Kidney capillary endothelial cell (primary cell): ENCODE results near the gene GRAMD1B.

Source experiments
- DNase-seq: peaks from one replicate; pipeline ENCODE4 v3.0.0-alpha.2; 2018; ENCODE audit warnings: low spot score

Gene GRAMD1B

DNA sequence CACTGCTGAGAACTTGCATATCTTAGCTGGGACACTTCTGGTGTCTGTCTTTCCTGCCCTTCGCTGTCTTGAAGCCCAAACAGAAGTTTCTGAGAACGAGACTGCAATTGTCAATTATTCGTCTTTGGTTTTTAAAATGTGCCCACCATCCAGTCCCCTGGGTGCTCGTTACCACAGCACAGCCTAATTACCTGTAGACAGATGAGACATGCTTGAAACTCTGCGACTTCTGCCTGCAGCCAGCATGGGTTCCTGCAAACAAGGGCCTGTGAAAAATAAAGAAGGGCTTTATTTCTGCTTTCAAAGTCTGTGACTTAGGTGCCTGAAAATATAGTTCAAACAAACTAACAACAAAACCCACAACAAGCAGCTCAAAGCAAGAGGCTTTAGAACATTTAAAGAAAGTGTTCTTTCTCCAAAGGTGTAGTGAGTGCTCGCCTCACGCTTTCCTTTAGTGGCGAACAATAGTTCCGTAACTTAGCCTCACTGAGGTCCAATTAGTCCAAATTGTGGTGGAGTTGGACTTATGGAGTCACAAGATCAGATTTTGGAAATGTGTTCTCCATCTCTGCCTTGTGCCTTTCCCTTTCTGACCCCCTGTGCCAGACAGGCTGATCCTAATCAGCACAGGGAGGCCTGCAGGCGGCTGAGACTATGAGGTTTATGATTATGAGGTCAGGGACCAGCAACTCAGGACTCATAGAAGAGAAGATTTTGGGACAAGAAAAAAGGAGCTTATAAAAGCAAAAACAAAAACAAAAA lies 20.4 kb upstream of the GRAMD1B start:
- no peak for DNase-seq

DNA sequence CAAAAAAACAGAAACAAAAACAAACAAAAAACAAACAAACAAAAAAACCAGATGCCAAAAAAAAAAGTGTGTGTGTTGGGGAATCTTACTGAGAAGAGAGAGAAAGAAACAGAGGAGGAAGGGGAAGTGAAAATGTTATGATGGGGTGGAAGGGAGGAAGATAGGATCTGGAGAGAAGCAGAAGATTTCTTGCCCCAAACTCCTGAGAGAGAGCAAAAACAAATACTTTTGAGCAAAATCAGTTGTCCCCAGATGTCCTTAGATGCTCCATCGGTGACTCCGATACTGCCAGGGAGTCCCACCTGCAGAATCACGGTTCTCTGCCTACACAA lies 19.9 kb upstream of the GRAMD1B start:
- no peak for DNase-seq

DNA sequence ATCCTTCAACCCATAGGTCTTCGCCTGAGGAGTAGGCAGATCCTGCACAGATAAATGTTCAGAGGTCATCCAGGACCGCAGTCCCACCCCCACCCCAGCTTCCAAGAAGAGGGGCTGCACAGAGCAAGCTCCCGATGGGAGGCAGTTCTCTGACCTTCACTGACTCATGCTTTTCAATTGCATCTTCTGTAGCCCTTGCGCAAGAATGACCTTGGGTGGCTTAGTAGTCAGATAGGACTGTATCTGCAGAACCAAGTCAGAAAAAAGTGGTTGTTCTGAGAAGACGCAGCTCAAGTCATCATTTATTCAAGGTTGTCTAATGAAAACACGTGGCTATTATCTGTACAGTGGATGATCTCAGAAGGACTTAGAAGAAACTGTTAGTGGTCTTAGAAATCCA lies 16.4 kb upstream of the GRAMD1B start:
- no peak for DNase-seq

DNA sequence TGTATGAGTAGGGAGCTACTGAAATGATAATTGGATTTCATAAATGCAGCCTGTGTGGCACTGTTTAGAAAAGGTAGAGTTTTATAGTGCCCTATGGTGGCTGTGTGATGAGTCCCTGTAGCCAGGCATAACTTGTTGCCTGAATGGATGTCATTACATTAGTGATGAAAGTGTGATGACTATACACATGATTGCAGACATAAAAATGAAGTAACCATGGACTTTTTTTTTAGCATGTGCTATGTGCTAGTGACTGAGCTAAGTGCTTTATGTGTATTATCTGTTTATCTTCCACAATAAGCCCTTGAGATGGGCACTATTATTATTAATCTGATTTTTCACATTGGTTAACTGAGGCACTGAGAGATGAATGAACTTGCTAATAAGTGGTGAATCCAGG lies 13.5 kb upstream of the GRAMD1B start:
- DNase-seq: no peak

GRCh38 chr11:123418351-123419114 lies 11.5 kb upstream of the GRAMD1B start:
- no peak for DNase-seq

DNA sequence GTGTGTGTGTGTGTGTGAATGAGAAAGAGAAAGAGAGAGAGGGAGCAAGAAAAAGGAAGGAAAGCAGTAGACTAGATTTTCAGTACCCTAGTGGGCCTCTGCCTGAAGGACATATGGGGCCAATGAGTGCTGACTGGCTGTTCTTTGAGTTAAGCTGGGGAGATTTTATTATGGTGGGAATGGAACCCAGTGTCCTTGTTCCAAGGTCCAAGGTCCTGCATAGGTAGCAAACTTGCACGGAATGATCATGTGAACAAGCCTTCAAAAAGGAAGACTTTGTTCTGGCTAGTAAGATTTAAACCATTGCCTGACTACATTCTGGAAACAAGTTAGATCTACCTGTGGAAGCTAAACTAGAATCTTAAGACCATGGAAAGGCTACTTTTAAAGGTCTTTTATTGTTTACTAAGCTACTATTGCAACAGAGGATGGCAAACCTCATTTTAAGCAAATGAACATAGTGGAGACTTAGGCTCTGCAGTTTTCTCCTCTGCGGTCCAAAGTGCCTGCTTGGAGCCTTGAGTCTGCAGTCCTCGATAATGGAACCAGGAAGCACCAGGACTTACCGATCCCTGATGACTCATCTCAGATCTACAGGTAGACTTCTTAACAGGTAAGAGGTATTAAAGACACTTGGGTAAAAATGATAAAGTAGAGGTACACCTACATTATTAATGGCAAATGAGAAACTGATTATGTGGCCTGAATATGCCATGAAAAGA lies 10.2 kb upstream of the GRAMD1B start:
- DNase-seq: no peak

DNA sequence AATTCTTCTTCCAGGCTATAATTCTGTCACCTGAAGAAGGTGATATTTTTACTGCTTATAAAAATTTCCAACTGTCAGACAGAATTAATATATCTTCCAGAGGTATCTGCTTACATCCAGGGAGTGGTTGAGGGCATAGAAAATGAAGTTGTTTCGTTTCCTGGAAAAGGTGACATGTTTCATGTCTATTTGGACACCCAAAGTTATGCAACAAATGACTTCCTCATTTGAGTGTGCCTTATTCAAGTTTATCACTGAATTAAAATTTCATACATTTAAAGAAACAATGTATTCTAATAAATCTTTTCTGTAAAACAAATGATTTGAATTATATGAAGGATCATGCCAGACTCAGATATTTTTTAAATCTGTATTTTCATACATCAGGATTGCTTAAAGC lies 8.5 kb upstream of the GRAMD1B start:
- no peak for DNase-seq

DNA sequence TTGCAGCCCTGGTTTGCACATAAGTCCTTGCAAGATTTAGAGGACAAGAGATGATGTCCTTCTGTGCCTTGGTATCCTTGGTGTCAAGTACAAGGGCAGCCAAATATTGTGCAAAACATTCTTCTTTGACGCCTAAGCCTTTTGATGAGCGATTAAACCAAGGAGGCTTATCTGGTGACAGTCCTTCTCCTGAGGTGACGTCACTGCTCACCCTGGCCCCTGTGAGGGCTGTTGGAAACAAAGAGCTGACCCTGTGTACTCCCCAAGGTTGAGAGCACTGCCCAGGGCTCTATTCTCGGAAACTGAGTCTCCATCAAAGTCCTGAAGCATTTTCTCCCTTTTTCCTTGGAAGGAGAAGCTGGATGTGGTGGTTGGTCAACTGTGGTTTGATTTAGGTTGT lies 4.7 kb upstream of the GRAMD1B start:
- no peak for DNase-seq

GRCh38 chr11:123426789-123427188 lies 3.3 kb upstream of the GRAMD1B start:
- DNase-seq: no peak

DNA sequence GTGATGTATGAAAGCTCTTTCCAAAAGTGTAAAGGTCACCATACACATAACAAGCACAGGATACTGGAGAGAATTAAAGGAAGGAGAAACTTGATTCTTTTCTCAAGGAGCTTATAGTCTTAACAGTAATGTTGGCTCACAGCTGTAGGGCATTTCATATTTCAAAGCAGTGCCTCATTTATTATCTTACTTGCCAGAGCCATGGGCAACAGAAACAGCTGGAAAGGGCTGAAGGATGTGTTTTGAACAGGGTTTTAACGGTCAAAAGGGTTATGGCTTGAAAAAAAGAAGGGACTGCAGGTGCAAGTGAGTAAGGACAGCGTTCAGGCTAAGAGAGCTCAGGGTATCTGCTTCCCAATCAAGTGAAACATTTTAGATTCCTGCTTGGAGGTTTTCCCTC lies 2.7 kb upstream of the GRAMD1B start:
- no peak for DNase-seq

DNA sequence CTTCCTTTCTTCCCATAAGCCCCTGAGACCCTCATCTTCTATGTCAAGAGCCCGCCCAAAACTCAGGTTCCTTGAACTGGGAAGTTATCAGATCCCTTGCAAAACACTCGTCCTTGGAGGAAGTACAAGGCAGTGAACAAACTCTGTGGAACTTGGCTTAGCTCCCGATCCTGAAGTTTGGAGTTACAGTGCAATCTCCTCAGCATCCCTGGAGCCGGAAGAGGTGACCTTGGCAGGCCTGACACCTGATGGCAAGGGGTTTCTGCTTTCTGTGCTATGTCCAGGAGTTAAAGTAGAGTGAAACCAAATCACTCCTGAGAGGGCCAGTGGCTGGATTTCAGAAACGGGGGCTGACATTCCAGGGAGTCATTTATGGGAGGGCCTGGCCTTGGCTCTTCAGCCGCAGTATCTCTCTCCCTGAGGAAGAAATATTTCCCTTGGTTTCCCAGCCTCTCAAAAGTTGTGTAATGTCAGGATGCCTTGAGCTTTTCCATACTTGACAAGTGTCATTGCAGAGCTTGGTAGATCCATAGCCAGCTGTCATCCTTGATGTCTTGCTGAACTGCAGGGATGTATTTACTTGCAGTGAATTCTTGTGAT lies 1.9 kb upstream of the GRAMD1B start:
- DNase-seq: no peak

- no peak for DNase-seq
Measured at GRCh38 chr11:123429336-123429735, 733 bp upstream of the GRAMD1B start.

- peak; percentile 26 for DNase-seq
Measured at GRCh38 chr11:123430721-123431497, 840 bp downstream of the GRAMD1B start.

DNA sequence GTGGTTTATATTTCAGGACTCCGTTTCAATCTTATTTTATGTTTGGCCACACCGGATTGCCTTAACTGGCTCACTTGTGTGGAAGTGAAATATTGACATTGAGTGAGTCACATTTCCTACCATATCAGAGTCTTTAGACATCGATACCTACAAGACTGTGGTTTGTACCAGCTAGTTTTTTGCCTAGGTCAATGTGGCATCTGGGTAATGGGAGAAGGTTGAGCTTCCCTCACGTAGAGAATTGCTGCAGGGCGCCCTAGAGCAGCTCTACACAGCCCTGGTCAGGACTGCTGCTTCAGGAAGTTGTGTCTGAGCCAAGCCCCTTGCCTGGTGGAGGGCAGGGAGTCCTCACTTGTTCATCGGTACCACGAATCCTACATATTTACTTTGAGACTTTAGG lies 1.6 kb downstream of the GRAMD1B start:
- no peak for DNase-seq

GRCh38 chr11:123434262-123434661 lies 4.2 kb downstream of the GRAMD1B start:
- DNase-seq: peak; percentile 29

- no peak for DNase-seq
Measured at GRCh38 chr11:123434911-123435310, 4.8 kb downstream of the GRAMD1B start.

DNA sequence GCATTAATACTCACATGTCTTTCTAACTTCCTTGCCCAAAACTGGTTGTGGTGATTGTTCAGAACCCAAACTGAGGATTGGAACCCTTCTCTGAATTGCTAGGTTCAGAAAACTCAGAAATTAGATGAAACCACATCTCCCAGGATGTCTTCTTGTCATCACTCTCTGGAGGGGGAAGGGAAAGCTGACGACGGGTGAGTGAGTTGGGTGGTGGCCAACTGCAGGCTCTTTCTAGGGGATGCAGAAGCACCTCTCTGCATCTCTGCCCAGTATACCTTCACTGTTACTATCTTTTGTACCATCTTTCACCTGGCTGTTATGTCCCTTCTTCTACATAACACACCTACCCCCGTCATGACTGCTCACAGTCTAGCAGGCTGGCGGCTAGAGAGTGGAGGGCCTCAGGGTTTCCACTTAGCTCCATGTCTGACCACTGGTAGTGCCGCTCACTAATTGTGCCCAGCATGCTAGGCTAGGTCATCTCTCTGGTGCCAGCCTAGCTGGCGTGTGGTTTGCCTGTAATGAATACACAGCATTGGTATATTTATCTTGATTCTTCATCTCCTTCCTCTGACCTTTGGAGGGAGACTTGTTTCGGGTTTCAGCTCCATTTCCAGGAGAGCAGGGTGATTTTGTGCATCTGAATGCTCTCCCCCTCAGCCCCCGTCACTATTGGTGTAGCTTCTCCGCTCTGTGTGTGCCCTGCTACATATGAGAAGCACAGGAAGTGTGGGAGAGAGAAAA lies 7.3 kb downstream of the GRAMD1B start:
- DNase-seq: no peak

GRCh38 chr11:123438131-123438627 lies 8.1 kb downstream of the GRAMD1B start:
- DNase-seq: no peak

GRCh38 chr11:123439616-123440015 lies 9.5 kb downstream of the GRAMD1B start:
- DNase-seq: no peak

GRCh38 chr11:123441161-123441560 lies 11.1 kb downstream of the GRAMD1B start:
- no peak for DNase-seq
